ENCODE measurements around the gene WDR46. TPM values are rescaled to one million over a fixed set of nuclear protein-coding genes. Genes with fewer than 3 reads are reported as not detected.

WDR46 gene
- total RNA-seq (10 to 100 TPM; 31.7 to 53.8 TPM), polyA plus RNA-seq (ENCODE audit: insufficient read length in 2 of 2) (10 to 100 TPM; 51.8 to 60.5 TPM)
- long read RNA-seq, donor 1, partial matches to known transcripts = 0 of 2 reads
- long read RNA-seq, donor 1, other reads (novel, unspliced or antisense) = 0 of 2 reads
- long read RNA-seq, donor 2, partial matches to known transcripts = 0 of 2 reads
- long read RNA-seq, donor 2, other reads (novel, unspliced or antisense) = 0 of 2 reads
- long read RNA-seq, donor 3 = 0 reads
- long read RNA-seq, donor 4, partial matches to known transcripts = 0 of 4 reads
- long read RNA-seq, donor 4, other reads (novel, unspliced or antisense) = 0 of 4 reads

- Histone ChIP-seq H3K36me3 (ENCODE audit: control insufficient read depth, insufficient read depth, low read length) (peaks cover 52% of the 10 kb centered on the region), H3K27me3 (ENCODE audit: control insufficient read depth, insufficient read depth, low read length) (no peaks in the 10 kb centered on the region)
- WGBS (ENCODE audit: insufficient coverage) = under 1% methylated on average over 40 of the region's 43 CpGs
Measured at GRCh38 chr6:33288921-33289783, at the start of gene WDR46, which contains the start of gene PFDN6. Gene WDR46 (minus strand): TSS chr6:33289239. CDS start chr6:33289170, 69 bp downstream. Gene PFDN6 (plus strand): TSS chr6:33289601. CDS start chr6:33289857, 256 bp downstream.

GRCh38 chr6:33336495-33336894, 47.5 kb upstream of the WDR46 start:
- H3K9me3 ChIP-seq (ENCODE audit: control insufficient read depth, insufficient read depth, low read length) = no peaks in the 10 kb centered on the region
- 78% methylated on average over 1 of the region's 3 CpGs for WGBS (ENCODE audit: insufficient coverage)
- H3K4me3 ChIP-seq (ENCODE audit: low read depth, low read length) = no peak overlapping the region
- H3K4me1 ChIP-seq (ENCODE audit: control insufficient read depth, insufficient read depth, low read length) = no peaks in the 10 kb centered on the region
- H3K36me3 ChIP-seq (ENCODE audit: control insufficient read depth, insufficient read depth, low read length) = no peaks in the 10 kb centered on the region
- no peak overlapping the region for H3K27ac ChIP-seq (ENCODE audit: low read depth, low read length)
- DNase-seq (ENCODE audit: low read depth in 4 of 6, low spot score in 6 of 6) = no peak
- no peaks in the 10 kb centered on the region for H3K27me3 ChIP-seq (ENCODE audit: control insufficient read depth, insufficient read depth, low read length)

More at GRCh38 chr6:33288921-33289783, at the start of gene WDR46, which contains the start of gene PFDN6:
- H3K4me3 ChIP-seq (ENCODE audit: low read depth, low read length) = peak within 1 kb of the TSS; percentile 91
- H3K9me3 ChIP-seq (ENCODE audit: control insufficient read depth, insufficient read depth, low read length) = no peaks in the 10 kb centered on the region
- H3K4me1 ChIP-seq (ENCODE audit: control insufficient read depth, insufficient read depth, low read length) = peaks cover 23% of the 10 kb centered on the region
- peak within 1 kb of the TSS; percentile 81 for H3K27ac ChIP-seq (ENCODE audit: low read depth, low read length)
- peak; percentile 87 to 98 (median 96) for DNase-seq (ENCODE audit: low read depth in 4 of 6, low spot score in 6 of 6)

- H3K27ac ChIP-seq (ENCODE audit: low read depth, low read length) = no peak overlapping the region
- H3K27me3 ChIP-seq (ENCODE audit: control insufficient read depth, insufficient read depth, low read length) = no peaks in the 10 kb centered on the region
- no CpG with 5 or more reads among the region's 4 CpGs for WGBS (ENCODE audit: insufficient coverage)
- H3K9me3 ChIP-seq (ENCODE audit: control insufficient read depth, insufficient read depth, low read length) = no peaks in the 10 kb centered on the region
- H3K4me1 ChIP-seq (ENCODE audit: control insufficient read depth, insufficient read depth, low read length) = no peaks in the 10 kb centered on the region
- no peaks in the 10 kb centered on the region for H3K36me3 ChIP-seq (ENCODE audit: control insufficient read depth, insufficient read depth, low read length)
- no peak for DNase-seq (ENCODE audit: low read depth in 4 of 6, low spot score in 6 of 6)
- no peak overlapping the region for H3K4me3 ChIP-seq (ENCODE audit: low read depth, low read length)
Measured at GRCh38 chr6:33335916-33336315, 46.9 kb upstream of the WDR46 start.

- H3K4me1 ChIP-seq (ENCODE audit: control insufficient read depth, insufficient read depth, low read length) = no peaks in the 10 kb centered on the region
- H3K27ac ChIP-seq (ENCODE audit: low read depth, low read length) = no peak overlapping the region
- no peaks in the 10 kb centered on the region for H3K27me3 ChIP-seq (ENCODE audit: control insufficient read depth, insufficient read depth, low read length)
- H3K9me3 ChIP-seq (ENCODE audit: control insufficient read depth, insufficient read depth, low read length) = no peaks in the 10 kb centered on the region
- no peaks in the 10 kb centered on the region for H3K36me3 ChIP-seq (ENCODE audit: control insufficient read depth, insufficient read depth, low read length)
- no peak overlapping the region for H3K4me3 ChIP-seq (ENCODE audit: low read depth, low read length)
- WGBS (ENCODE audit: insufficient coverage) = no CpG with 5 or more reads among the region's 4 CpGs
- no peak for DNase-seq (ENCODE audit: low read depth in 4 of 6, low spot score in 6 of 6)
Measured at GRCh38 chr6:33333666-33334065, 44.6 kb upstream of the WDR46 start.

- WGBS (ENCODE audit: insufficient coverage) = 94% methylated on average over 7 of the region's 10 CpGs
- H3K4me3 ChIP-seq (ENCODE audit: low read depth, low read length) = no peak overlapping the region
- no peaks in the 10 kb centered on the region for H3K9me3 ChIP-seq (ENCODE audit: control insufficient read depth, insufficient read depth, low read length)
- H3K27me3 ChIP-seq (ENCODE audit: control insufficient read depth, insufficient read depth, low read length) = no peaks in the 10 kb centered on the region
- no peak overlapping the region for H3K27ac ChIP-seq (ENCODE audit: low read depth, low read length)
- no peaks in the 10 kb centered on the region for H3K4me1 ChIP-seq (ENCODE audit: control insufficient read depth, insufficient read depth, low read length)
- DNase-seq (ENCODE audit: low read depth in 4 of 6, low spot score in 6 of 6) = no peak
- H3K36me3 ChIP-seq (ENCODE audit: control insufficient read depth, insufficient read depth, low read length) = no peaks in the 10 kb centered on the region
Measured at GRCh38 chr6:33330736-33331135, 41.7 kb upstream of the WDR46 start.

- no peaks in the 10 kb centered on the region for H3K9me3 ChIP-seq (ENCODE audit: control insufficient read depth, insufficient read depth, low read length)
- no peaks in the 10 kb centered on the region for H3K4me1 ChIP-seq (ENCODE audit: control insufficient read depth, insufficient read depth, low read length)
- no peak overlapping the region for H3K27ac ChIP-seq (ENCODE audit: low read depth, low read length)
- H3K27me3 ChIP-seq (ENCODE audit: control insufficient read depth, insufficient read depth, low read length) = no peaks in the 10 kb centered on the region
- WGBS (ENCODE audit: insufficient coverage) = no CpG with 5 or more reads among the region's 5 CpGs
- no peak overlapping the region for H3K4me3 ChIP-seq (ENCODE audit: low read depth, low read length)
- no peak for DNase-seq (ENCODE audit: low read depth in 4 of 6, low spot score in 6 of 6)
- H3K36me3 ChIP-seq (ENCODE audit: control insufficient read depth, insufficient read depth, low read length) = no peaks in the 10 kb centered on the region
Measured at GRCh38 chr6:33329058-33329457, 40.0 kb upstream of the WDR46 start.

- H3K27ac ChIP-seq (ENCODE audit: low read depth, low read length) = no peak overlapping the region
- H3K9me3 ChIP-seq (ENCODE audit: control insufficient read depth, insufficient read depth, low read length) = no peaks in the 10 kb centered on the region
- WGBS (ENCODE audit: insufficient coverage) = no CpG with 5 or more reads among the region's 7 CpGs
- peaks cover 29% of the 10 kb centered on the region for H3K4me1 ChIP-seq (ENCODE audit: control insufficient read depth, insufficient read depth, low read length)
- H3K36me3 ChIP-seq (ENCODE audit: control insufficient read depth, insufficient read depth, low read length) = peaks cover 25% of the 10 kb centered on the region
- H3K27me3 ChIP-seq (ENCODE audit: control insufficient read depth, insufficient read depth, low read length) = no peaks in the 10 kb centered on the region
- peak in 1 of 6 donors; percentile 24 for DNase-seq (ENCODE audit: low read depth in 4 of 6, low spot score in 6 of 6)
- H3K4me3 ChIP-seq (ENCODE audit: low read depth, low read length) = peak overlapping the region; percentile 82
Measured at GRCh38 chr6:33324125-33324524, 35.1 kb upstream of the WDR46 start.

- Histone ChIP-seq H3K9me3 (ENCODE audit: control insufficient read depth, insufficient read depth, low read length) (no peaks in the 10 kb centered on the region), H3K27me3 (ENCODE audit: control insufficient read depth, insufficient read depth, low read length) (no peaks in the 10 kb centered on the region), H3K36me3 (ENCODE audit: control insufficient read depth, insufficient read depth, low read length) (peaks cover 30% of the 10 kb centered on the region), H3K27ac (ENCODE audit: low read depth, low read length) (peak overlapping the region; percentile 94), H3K4me1 (ENCODE audit: control insufficient read depth, insufficient read depth, low read length) (peaks cover 34% of the 10 kb centered on the region), H3K4me3 (ENCODE audit: low read depth, low read length) (peak overlapping the region; percentile 82)
- DNase-seq (ENCODE audit: low read depth in 4 of 6, low spot score in 6 of 6) = no peak
- WGBS (ENCODE audit: insufficient coverage) = 0% methylated on average over 5 of the region's 12 CpGs
Measured at GRCh38 chr6:33323623-33323948, 34.5 kb upstream of the WDR46 start.

GRCh38 chr6:33321227-33321626, 32.2 kb upstream of the WDR46 start:
- no peak overlapping the region for H3K27ac ChIP-seq (ENCODE audit: low read depth, low read length)
- peaks cover 36% of the 10 kb centered on the region for H3K36me3 ChIP-seq (ENCODE audit: control insufficient read depth, insufficient read depth, low read length)
- no peaks in the 10 kb centered on the region for H3K9me3 ChIP-seq (ENCODE audit: control insufficient read depth, insufficient read depth, low read length)
- no peak overlapping the region for H3K4me3 ChIP-seq (ENCODE audit: low read depth, low read length)
- peaks cover 50% of the 10 kb centered on the region for H3K4me1 ChIP-seq (ENCODE audit: control insufficient read depth, insufficient read depth, low read length)
- DNase-seq (ENCODE audit: low read depth in 4 of 6, low spot score in 6 of 6) = no peak
- 84% methylated on average over 9 of the region's 9 CpGs for WGBS (ENCODE audit: insufficient coverage)
- no peaks in the 10 kb centered on the region for H3K27me3 ChIP-seq (ENCODE audit: control insufficient read depth, insufficient read depth, low read length)
